GM12801 (cell line): ENCODE measurements around the gene EXOC4.

Experiments used
- CTCF ChIP-seq: IDR thresholded peaks from one replicate; pipeline ENCODE4 v1.5.1; 2011; ENCODE audit warnings: control low read depth; ENCODE audit not compliant: insufficient read length; ENCODE audit errors: extremely low read depth

Gene EXOC4

GRCh38 chr7:133754708-133755107, 501.8 kb downstream of the EXOC4 start:
- no peak for TF ChIP-seq CTCF

- no peak for TF ChIP-seq CTCF
These were observed 503.0 kb downstream of the EXOC4 start for GRCh38 chr7:133755901-133756300.

- no peak for TF ChIP-seq CTCF
These were observed 508.6 kb downstream of the EXOC4 start for GRCh38 chr7:133761443-133761842.

- no peak for TF ChIP-seq CTCF
These were observed 510.3 kb downstream of the EXOC4 start for GRCh38 chr7:133763076-133763640.

GRCh38 chr7:133769668-133770067, 516.8 kb downstream of the EXOC4 start:
- TF ChIP-seq CTCF: no peak

- no peak for TF ChIP-seq CTCF
These were observed 518.1 kb downstream of the EXOC4 start for GRCh38 chr7:133770863-133771492.

- no peak for TF ChIP-seq CTCF
These were observed 519.0 kb downstream of the EXOC4 start for GRCh38 chr7:133771788-133772419.
